ENCODE measurements around the gene TMEM169.

Gene TMEM169

GRCh38 chr2:216081487-216082116 lies at the start of gene TMEM169, which contains the start of gene PECR:
Gene TMEM169 (plus strand): TSS chr2:216081919. CDS start chr2:216095964, 14,045 bp downstream.
Gene PECR (minus strand): TSS chr2:216081809. CDS start chr2:216081741, 68 bp downstream.
- peak; percentile 46 for DNase-seq (ENCODE audit: low read depth)

- no peak for DNase-seq (ENCODE audit: low read depth)
Observed at GRCh38 chr2:216031960-216032689, 49.6 kb upstream of the TMEM169 start.

- no peak for DNase-seq (ENCODE audit: low read depth)
Observed at GRCh38 chr2:216033403-216033802, 48.3 kb upstream of the TMEM169 start.

- DNase-seq (ENCODE audit: low read depth): peak; percentile 77
Observed at GRCh38 chr2:216034065-216034464, 47.7 kb upstream of the TMEM169 start.

- DNase-seq (ENCODE audit: low read depth): no peak
Observed at GRCh38 chr2:216039918-216040317, 41.8 kb upstream of the TMEM169 start.

- no peak for DNase-seq (ENCODE audit: low read depth)
Observed at GRCh38 chr2:216041438-216041837, 40.3 kb upstream of the TMEM169 start.

- no peak for DNase-seq (ENCODE audit: low read depth)
Observed at GRCh38 chr2:216043949-216044348, 37.8 kb upstream of the TMEM169 start.

- no peak for DNase-seq (ENCODE audit: low read depth)
Observed at GRCh38 chr2:216044883-216045486, 36.7 kb upstream of the TMEM169 start.

GRCh38 chr2:216047397-216047796 lies 34.3 kb upstream of the TMEM169 start:
- no peak for DNase-seq (ENCODE audit: low read depth)

- DNase-seq (ENCODE audit: low read depth): no peak
Observed at GRCh38 chr2:216049452-216049851, 32.3 kb upstream of the TMEM169 start.

- DNase-seq (ENCODE audit: low read depth): no peak
Observed at GRCh38 chr2:216051350-216051749, 30.4 kb upstream of the TMEM169 start.

- DNase-seq (ENCODE audit: low read depth): no peak
Observed at GRCh38 chr2:216052420-216052819, 29.3 kb upstream of the TMEM169 start.

GRCh38 chr2:216055680-216056079 lies 26.0 kb upstream of the TMEM169 start:
- DNase-seq (ENCODE audit: low read depth): no peak

- no peak for DNase-seq (ENCODE audit: low read depth)
Observed at GRCh38 chr2:216056739-216057138, 25.0 kb upstream of the TMEM169 start.

- DNase-seq (ENCODE audit: low read depth): no peak
Observed at GRCh38 chr2:216057688-216058193, 24.0 kb upstream of the TMEM169 start.

- DNase-seq (ENCODE audit: low read depth): no peak
Observed at GRCh38 chr2:216059233-216059834, 22.4 kb upstream of the TMEM169 start.

GRCh38 chr2:216064014-216064630 lies 17.6 kb upstream of the TMEM169 start:
- DNase-seq (ENCODE audit: low read depth): no peak

- no peak for DNase-seq (ENCODE audit: low read depth)
Observed at GRCh38 chr2:216064665-216065064, 17.1 kb upstream of the TMEM169 start.

GRCh38 chr2:216066230-216066629 lies 15.5 kb upstream of the TMEM169 start:
- DNase-seq (ENCODE audit: low read depth): no peak

GRCh38 chr2:216069028-216069427 lies 12.7 kb upstream of the TMEM169 start:
- no peak for DNase-seq (ENCODE audit: low read depth)

GRCh38 chr2:216070195-216070594 lies 11.5 kb upstream of the TMEM169 start:
- DNase-seq (ENCODE audit: low read depth): no peak
